Measurements from ENCODE around the gene MICU2.
"Not testable (repeated sequence)": the region's sequence is repeated elsewhere in the genome, so short reads cannot be mapped to it uniquely, and the experiment has no call there.

Gene MICU2

GRCh38 chr13:21615427-21615826, 11.5 kb upstream of the MICU2 start:
- DNase-seq (no peak), ATAC-seq (replicated peaks) (no peak)
- no peak overlapping the region for H3K4me3 Mint-ChIP-seq
- peaks cover 21 to 33% of the 10 kb centered on the region in 2 donors for H3K27me3 Mint-ChIP-seq
- no peak overlapping the region for H3K27ac Mint-ChIP-seq
- no peaks in the 10 kb centered on the region for H3K4me1 Mint-ChIP-seq (ENCODE audit: low read depth in 2 of 2)
- H3K9me3 Mint-ChIP-seq = no peaks in the 10 kb centered on the region
- H3K36me3 Mint-ChIP-seq (ENCODE audit: insufficient read depth) = no peaks in the 10 kb centered on the region

GRCh38 chr13:21613791-21614190, 9.8 kb upstream of the MICU2 start:
- Mint-ChIP-seq H3K36me3 (ENCODE audit: insufficient read depth) (no peaks in the 10 kb centered on the region), H3K4me1 (ENCODE audit: low read depth in 2 of 2) (no peaks in the 10 kb centered on the region), H3K27me3 (peaks cover 10 to 34% of the 10 kb centered on the region in 2 donors), H3K27ac (no peak overlapping the region), H3K9me3 (no peaks in the 10 kb centered on the region), H3K4me3 (no peak overlapping the region)
- no peak for ATAC-seq (replicated peaks)
- DNase-seq = no peak

- Mint-ChIP-seq H3K4me3 (no peak overlapping the region), H3K9me3 (no peaks in the 10 kb centered on the region), H3K36me3 (ENCODE audit: insufficient read depth) (no peaks in the 10 kb centered on the region), H3K27me3 (peaks cover 12 to 47% of the 10 kb centered on the region in 2 donors), H3K27ac (no peak overlapping the region), H3K4me1 (ENCODE audit: low read depth in 2 of 2) (no peaks in the 10 kb centered on the region)
- DNase-seq (no peak), ATAC-seq (replicated peaks) (no peak)
Observed at GRCh38 chr13:21611385-21611784, 7.4 kb upstream of the MICU2 start.

- Mint-ChIP-seq H3K27me3 (peaks cover 12 to 47% of the 10 kb centered on the region in 2 donors), H3K4me3 (no peak overlapping the region), H3K27ac (no peak overlapping the region), H3K4me1 (ENCODE audit: low read depth in 2 of 2) (no peaks in the 10 kb centered on the region), H3K36me3 (ENCODE audit: insufficient read depth) (no peaks in the 10 kb centered on the region), H3K9me3 (no peaks in the 10 kb centered on the region)
- DNase-seq (no peak), ATAC-seq (replicated peaks) (no peak)
Observed at GRCh38 chr13:21610687-21611086, 6.7 kb upstream of the MICU2 start.

GRCh38 chr13:21608961-21609360, 5.0 kb upstream of the MICU2 start:
- peaks cover 10 to 12% of the 10 kb centered on the region in 2 donors for H3K4me1 Mint-ChIP-seq (ENCODE audit: low read depth in 2 of 2)
- DNase-seq = no peak
- H3K27me3 Mint-ChIP-seq = peaks cover 12 to 47% of the 10 kb centered on the region in 2 donors
- H3K27ac Mint-ChIP-seq = no peak overlapping the region
- H3K36me3 Mint-ChIP-seq (ENCODE audit: insufficient read depth) = peaks cover 7% of the 10 kb centered on the region
- ATAC-seq (replicated peaks) = no peak
- H3K4me3 Mint-ChIP-seq = no peak overlapping the region
- H3K9me3 Mint-ChIP-seq = no peaks in the 10 kb centered on the region

- Mint-ChIP-seq H3K4me1 (ENCODE audit: low read depth in 2 of 2) (peaks cover 10 to 12% of the 10 kb centered on the region in 2 donors), H3K36me3 (ENCODE audit: insufficient read depth) (peaks cover 19% of the 10 kb centered on the region), H3K27ac (no peak overlapping the region), H3K4me3 (no peak overlapping the region), H3K9me3 (no peaks in the 10 kb centered on the region), H3K27me3 (peaks cover 12 to 42% of the 10 kb centered on the region in 2 donors)
- no peak for ATAC-seq (replicated peaks)
- no peak for DNase-seq
Observed at GRCh38 chr13:21606796-21607195, 2.8 kb upstream of the MICU2 start.

GRCh38 chr13:21606251-21606650, 2.3 kb upstream of the MICU2 start:
- H3K36me3 Mint-ChIP-seq (ENCODE audit: insufficient read depth) = peaks cover 23% of the 10 kb centered on the region
- H3K4me1 Mint-ChIP-seq (ENCODE audit: low read depth in 2 of 2) = peaks cover 13 to 16% of the 10 kb centered on the region in 2 donors
- H3K9me3 Mint-ChIP-seq = no peaks in the 10 kb centered on the region
- ATAC-seq (replicated peaks) = no peak
- no peak overlapping the region for H3K27ac Mint-ChIP-seq
- H3K27me3 Mint-ChIP-seq = peaks cover 12 to 37% of the 10 kb centered on the region in 2 donors
- no peak overlapping the region for H3K4me3 Mint-ChIP-seq
- DNase-seq = no peak

- Mint-ChIP-seq H3K27ac (peak overlapping the region in 1 of 2 donors; percentile 35), H3K9me3 (no peaks in the 10 kb centered on the region), H3K27me3 (no peaks in the 10 kb centered on the region), H3K4me3 (no peak overlapping the region), H3K4me1 (ENCODE audit: low read depth in 2 of 2) (peaks cover 58 to 78% of the 10 kb centered on the region in 2 donors), H3K36me3 (ENCODE audit: insufficient read depth) (peaks cover 12% of the 10 kb centered on the region)
- DNase-seq (no peak), ATAC-seq (replicated peaks) (no peak)
Observed at GRCh38 chr13:21596722-21597121, 7.2 kb downstream of the MICU2 start.

GRCh38 chr13:21595546-21595822, 8.5 kb downstream of the MICU2 start:
- peaks cover 62 to 80% of the 10 kb centered on the region in 2 donors for H3K4me1 Mint-ChIP-seq (ENCODE audit: low read depth in 2 of 2)
- H3K9me3 Mint-ChIP-seq = no peaks in the 10 kb centered on the region
- no peak overlapping the region for H3K27ac Mint-ChIP-seq
- H3K4me3 Mint-ChIP-seq = peak overlapping the region in 1 of 2 donors; percentile 23
- H3K27me3 Mint-ChIP-seq = no peaks in the 10 kb centered on the region
- ATAC-seq (replicated peaks) (peak; percentile 22), DNase-seq (no peak)
- peaks cover 10% of the 10 kb centered on the region for H3K36me3 Mint-ChIP-seq (ENCODE audit: insufficient read depth)

- H3K27me3 Mint-ChIP-seq = no peaks in the 10 kb centered on the region
- DNase-seq = no peak
- peak overlapping the region in 1 of 2 donors; percentile 47 for H3K4me3 Mint-ChIP-seq
- no peaks in the 10 kb centered on the region for H3K9me3 Mint-ChIP-seq
- peaks cover 6% of the 10 kb centered on the region for H3K36me3 Mint-ChIP-seq (ENCODE audit: insufficient read depth)
- ATAC-seq (replicated peaks) = no peak
- no peak overlapping the region for H3K27ac Mint-ChIP-seq
- peaks cover 60 to 79% of the 10 kb centered on the region in 2 donors for H3K4me1 Mint-ChIP-seq (ENCODE audit: low read depth in 2 of 2)
Observed at GRCh38 chr13:21594715-21595545, 9.0 kb downstream of the MICU2 start.

GRCh38 chr13:21590665-21591456, 13.1 kb downstream of the MICU2 start:
- not testable (repeated sequence) for DNase-seq; H3K9me3 Mint-ChIP-seq; H3K36me3 Mint-ChIP-seq (ENCODE audit: insufficient read depth); ATAC-seq (replicated peaks); H3K27me3 Mint-ChIP-seq
- H3K4me3 Mint-ChIP-seq = peak overlapping the region in 1 of 2 donors; percentile 0
- peaks cover 63 to 88% of the 10 kb centered on the region in 2 donors for H3K4me1 Mint-ChIP-seq (ENCODE audit: low read depth in 2 of 2)
- H3K27ac Mint-ChIP-seq = peak overlapping the region; percentile 67 to 69

GRCh38 chr13:21590231-21590630, 13.7 kb downstream of the MICU2 start:
- Mint-ChIP-seq H3K4me1 (ENCODE audit: low read depth in 2 of 2) (peaks cover 57 to 84% of the 10 kb centered on the region in 2 donors), H3K9me3 (no peaks in the 10 kb centered on the region), H3K4me3 (peak overlapping the region in 1 of 2 donors; percentile 5), H3K27me3 (no peaks in the 10 kb centered on the region), H3K27ac (no peak overlapping the region), H3K36me3 (ENCODE audit: insufficient read depth) (no peaks in the 10 kb centered on the region)
- no peak for DNase-seq
- no peak for ATAC-seq (replicated peaks)

- Mint-ChIP-seq H3K4me1 (ENCODE audit: low read depth in 2 of 2) (peaks cover 55 to 85% of the 10 kb centered on the region in 2 donors), H3K4me3 (peak overlapping the region in 1 of 2 donors; percentile 5)
- H3K9me3 Mint-ChIP-seq; H3K27me3 Mint-ChIP-seq; H3K36me3 Mint-ChIP-seq (ENCODE audit: insufficient read depth); H3K27ac Mint-ChIP-seq; ATAC-seq (replicated peaks); DNase-seq: not testable (repeated sequence)
Observed at GRCh38 chr13:21589510-21589909, 14.5 kb downstream of the MICU2 start.

GRCh38 chr13:21588411-21588810, 15.6 kb downstream of the MICU2 start:
- H3K27me3 Mint-ChIP-seq; DNase-seq; H3K27ac Mint-ChIP-seq; ATAC-seq (replicated peaks); H3K36me3 Mint-ChIP-seq (ENCODE audit: insufficient read depth); H3K4me3 Mint-ChIP-seq; H3K9me3 Mint-ChIP-seq: not testable (repeated sequence)
- peaks cover 49 to 74% of the 10 kb centered on the region in 2 donors for H3K4me1 Mint-ChIP-seq (ENCODE audit: low read depth in 2 of 2)

Data from effector memory CD8-positive, alpha-beta T cell (primary cell).